GM18517 (cell line): ENCODE data around the gene PRUNE2.
A peak's percentile ranks its signal among the peaks of the same experiment; 100 is the strongest.

ENCODE experiments used
- ATAC-seq: cut with Tn5 transposase; IDR thresholded peaks from one replicate; pipeline ENCODE4 v1.9.1; 2021; ENCODE audit warnings: mild to moderate bottlenecking, moderate library complexity; ENCODE audit not compliant: unreplicated experiment

Gene PRUNE2

GRCh38 chr9:76634356-76635054 is 271.4 kb downstream of the PRUNE2 start:
- ATAC-seq, result no peak

GRCh38 chr9:76630916-76631315 is 275.0 kb downstream of the PRUNE2 start:
- no peak for ATAC-seq

- no peak for ATAC-seq
These were observed 276.5 kb downstream of the PRUNE2 start for GRCh38 chr9:76629205-76629990.

GRCh38 chr9:76628155-76628554 is 277.8 kb downstream of the PRUNE2 start:
- no peak for ATAC-seq

- ATAC-seq, result no peak
These were observed 278.9 kb downstream of the PRUNE2 start for GRCh38 chr9:76626980-76627379.

GRCh38 chr9:76626141-76626540 is 279.8 kb downstream of the PRUNE2 start:
- ATAC-seq, result no peak

GRCh38 chr9:76624391-76625048 is 281.4 kb downstream of the PRUNE2 start:
- peak; percentile 97 for ATAC-seq

GRCh38 chr9:76620996-76621395 is 284.9 kb downstream of the PRUNE2 start:
- no peak for ATAC-seq

GRCh38 chr9:76620581-76620980 is 285.3 kb downstream of the PRUNE2 start:
- no peak for ATAC-seq

- ATAC-seq, result no peak
These were observed 286.3 kb downstream of the PRUNE2 start for GRCh38 chr9:76619640-76620039.

- no peak for ATAC-seq
These were observed 286.7 kb downstream of the PRUNE2 start for GRCh38 chr9:76619197-76619596.

- no peak for ATAC-seq
These were observed 287.2 kb downstream of the PRUNE2 start for GRCh38 chr9:76618762-76619161.

- ATAC-seq, result no peak
These were observed 288.3 kb downstream of the PRUNE2 start for GRCh38 chr9:76617497-76618175.

GRCh38 chr9:76616780-76617179 is 289.1 kb downstream of the PRUNE2 start:
- ATAC-seq, result no peak

- ATAC-seq, result no peak
These were observed 290.7 kb downstream of the PRUNE2 start for GRCh38 chr9:76615177-76615603.

GRCh38 chr9:76613974-76614373 is 291.9 kb downstream of the PRUNE2 start:
- no peak for ATAC-seq

- ATAC-seq, result no peak
These were observed 292.6 kb downstream of the PRUNE2 start for GRCh38 chr9:76613150-76613781.

GRCh38 chr9:76610011-76610352 is 295.9 kb downstream of the PRUNE2 start:
- ATAC-seq, result no peak

GRCh38 chr9:76609285-76610010 is 296.5 kb downstream of the PRUNE2 start:
- no peak for ATAC-seq

- ATAC-seq, result no peak
These were observed 297.2 kb downstream of the PRUNE2 start for GRCh38 chr9:76608575-76609273.
